ENCODE data around the gene CAMSAP1.

Gene CAMSAP1

GRCh38 chr9:135880438-135880837 lies 26.9 kb downstream of the CAMSAP1 start:
- DNase-seq (ENCODE audit: low spot score) = no peak

- DNase-seq (ENCODE audit: low spot score) = no peak
Measured at GRCh38 chr9:135879619-135880018, 27.7 kb downstream of the CAMSAP1 start.

DNA sequence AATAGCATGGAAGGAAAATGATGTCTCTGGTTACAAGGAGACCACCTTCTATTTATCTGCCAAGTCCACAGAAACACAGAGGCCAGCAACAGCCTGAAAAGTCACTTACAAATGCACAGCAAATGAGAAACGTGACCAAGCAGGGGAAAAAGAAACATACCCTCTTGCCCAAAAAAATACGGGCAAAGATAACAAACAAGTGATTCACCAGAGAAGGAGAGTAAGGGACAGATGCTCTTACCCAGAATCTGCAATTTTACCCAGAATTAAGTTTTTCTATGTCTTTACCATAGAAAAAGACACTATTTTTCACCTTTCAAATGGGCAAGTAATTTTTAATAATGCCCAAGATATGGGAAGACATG lies 28.1 kb downstream of the CAMSAP1 start:
- DNase-seq (ENCODE audit: low spot score) = no peak

GRCh38 chr9:135878528-135879236 lies 28.7 kb downstream of the CAMSAP1 start:
- DNase-seq (ENCODE audit: low spot score) = no peak

DNA sequence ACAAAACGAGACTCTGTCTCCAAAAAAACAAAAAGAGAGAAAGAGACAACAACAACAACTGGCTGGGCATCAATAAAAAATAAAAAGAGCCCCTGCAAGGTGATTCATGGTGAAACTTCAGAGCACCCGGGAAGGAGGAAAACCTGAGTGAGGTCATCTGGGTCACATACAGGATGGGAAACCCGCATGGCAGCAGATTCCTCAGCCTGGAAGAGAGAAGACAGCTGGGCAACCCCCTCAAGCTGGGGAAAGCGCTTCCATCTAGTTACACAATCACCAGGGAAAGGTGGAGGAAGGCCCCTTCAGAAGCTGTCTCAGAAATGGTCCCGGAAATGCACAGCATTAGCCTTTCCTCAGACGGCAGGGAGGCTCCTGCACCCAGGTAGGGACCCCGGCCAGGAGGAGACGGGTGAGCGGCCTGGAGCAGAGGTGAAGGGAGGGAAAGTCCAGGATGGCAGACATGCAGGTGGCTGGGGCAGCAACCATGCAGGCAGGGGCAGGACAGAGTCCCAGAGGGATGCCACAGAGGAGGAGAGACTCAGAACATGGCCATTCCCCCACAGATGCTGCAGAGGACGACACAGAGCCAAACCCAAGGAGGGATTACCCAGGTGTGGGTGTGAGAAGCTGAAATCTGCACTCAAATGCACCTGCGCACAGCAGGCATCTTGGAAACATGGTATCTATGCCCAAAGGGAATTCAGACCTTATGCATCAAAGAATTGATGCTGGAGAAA lies 29.4 kb downstream of the CAMSAP1 start:
- DNase-seq (ENCODE audit: low spot score) = no peak

DNA sequence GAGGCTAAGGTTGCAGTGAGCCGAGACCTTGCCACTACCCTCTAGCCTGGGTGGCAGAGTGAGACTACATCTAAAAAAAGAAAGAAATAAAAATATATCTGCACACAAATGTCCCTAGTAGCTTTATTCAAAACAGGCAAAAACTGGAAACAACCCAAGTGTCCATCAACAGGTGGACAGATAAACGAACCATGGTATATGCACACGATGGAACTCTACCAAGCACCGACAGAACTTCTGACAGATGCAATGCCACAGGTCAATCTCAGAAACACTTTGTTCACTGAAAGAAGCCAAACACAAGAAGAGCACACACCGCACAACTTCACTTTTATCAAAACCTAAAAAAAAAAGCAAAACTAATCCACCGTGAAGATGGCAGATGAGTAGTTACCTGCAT lies 30.4 kb downstream of the CAMSAP1 start:
- no peak for DNase-seq (ENCODE audit: low spot score)

GRCh38 chr9:135874859-135875258 lies 32.5 kb downstream of the CAMSAP1 start:
- DNase-seq (ENCODE audit: low spot score) = no peak

GRCh38 chr9:135869909-135870308 lies 37.4 kb downstream of the CAMSAP1 start:
- DNase-seq (ENCODE audit: low spot score) = no peak

DNA sequence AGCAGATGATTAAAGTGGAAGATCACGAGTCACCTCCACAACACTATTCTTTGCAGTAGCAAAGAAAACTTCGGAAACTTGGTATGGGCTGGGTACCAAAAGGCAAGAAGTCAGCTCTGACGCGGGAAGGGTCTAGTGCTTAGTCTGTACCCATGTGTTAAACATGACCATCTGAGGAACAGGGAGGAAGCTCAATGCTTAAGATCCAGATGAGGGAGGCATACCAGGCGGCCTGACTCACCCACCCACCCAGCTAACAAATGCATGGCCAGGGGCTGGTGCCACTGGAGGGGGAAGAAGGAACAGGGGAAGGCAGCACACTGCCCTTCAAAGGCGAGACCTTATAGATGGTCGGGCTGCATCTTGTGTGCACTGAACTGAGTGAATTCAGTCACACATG lies 41.8 kb downstream of the CAMSAP1 start:
- DNase-seq (ENCODE audit: low spot score) = no peak

- DNase-seq (ENCODE audit: low spot score) = peak; percentile 40
Measured at GRCh38 chr9:135864447-135865049, 42.8 kb downstream of the CAMSAP1 start.

GRCh38 chr9:135862809-135863208 lies 44.5 kb downstream of the CAMSAP1 start:
- DNase-seq (ENCODE audit: low spot score) = no peak

GRCh38 chr9:135858491-135859185 lies 48.7 kb downstream of the CAMSAP1 start:
- no peak for DNase-seq (ENCODE audit: low spot score)

DNA sequence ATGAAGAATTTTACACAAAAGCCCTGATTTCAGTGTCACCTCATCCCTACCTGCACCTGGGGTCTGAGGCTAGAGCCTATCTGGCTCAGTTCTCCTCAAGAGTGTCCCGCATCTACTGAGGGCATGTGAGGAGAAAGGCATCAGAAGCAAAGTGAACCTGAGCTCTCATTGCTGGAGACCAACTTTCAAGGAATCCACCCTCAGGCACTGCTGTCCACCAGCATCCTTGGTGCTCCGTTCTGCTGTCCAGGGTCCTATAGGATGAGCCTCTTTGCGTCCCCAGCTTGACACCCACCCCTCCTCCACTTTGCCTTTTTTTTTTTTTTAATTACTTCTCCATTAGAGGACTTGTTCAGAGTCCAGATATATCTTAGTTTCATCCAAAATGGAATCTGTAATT lies 49.5 kb downstream of the CAMSAP1 start:
- DNase-seq (ENCODE audit: low spot score) = no peak

DNA sequence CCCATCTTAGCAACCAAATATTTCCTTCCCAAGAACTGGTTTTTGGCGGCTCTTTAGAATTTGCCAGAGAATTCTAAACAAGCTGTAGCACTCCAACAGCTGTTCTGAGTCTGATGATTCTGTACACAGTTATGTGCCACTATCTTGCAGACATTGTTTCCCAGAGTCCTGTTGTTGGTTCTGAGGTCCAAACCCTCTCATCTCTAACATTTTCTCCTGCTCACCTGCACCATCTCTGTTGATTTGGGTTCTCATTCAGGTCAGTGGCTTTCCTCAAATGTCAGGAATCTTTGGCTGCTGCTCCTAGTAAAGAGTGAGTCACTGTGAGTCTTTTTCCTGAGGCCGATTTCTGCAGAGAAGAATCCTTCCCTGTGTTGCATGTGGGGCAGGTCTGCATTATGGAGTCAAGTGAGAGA lies 50.0 kb downstream of the CAMSAP1 start:
- peak; percentile 33 for DNase-seq (ENCODE audit: low spot score)

GRCh38 chr9:135851748-135852147 lies 55.6 kb downstream of the CAMSAP1 start:
- no peak for DNase-seq (ENCODE audit: low spot score)

- DNase-seq (ENCODE audit: low spot score) = no peak
Measured at GRCh38 chr9:135850737-135851136, 56.6 kb downstream of the CAMSAP1 start.

DNA sequence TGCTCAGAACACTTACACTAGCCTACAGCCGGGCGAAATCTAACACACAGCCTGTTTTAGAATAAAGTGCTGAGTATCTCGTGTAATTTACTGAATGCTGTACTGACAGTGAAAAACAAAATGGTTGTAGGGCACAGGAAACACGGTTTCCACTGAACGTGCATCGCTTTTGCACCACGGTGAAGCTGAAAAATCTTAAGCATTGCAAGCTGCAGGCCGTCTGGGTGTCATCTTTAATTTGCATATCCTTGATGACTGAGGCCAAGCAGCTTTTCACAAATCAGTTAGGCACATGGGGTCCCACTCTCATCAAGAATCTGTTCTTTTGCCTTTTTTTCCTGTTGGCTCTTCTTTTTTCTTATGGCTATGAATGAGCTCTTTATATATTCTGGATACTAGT lies 58.2 kb downstream of the CAMSAP1 start:
- no peak for DNase-seq (ENCODE audit: low spot score)

GRCh38 chr9:135848341-135849047 lies 58.9 kb downstream of the CAMSAP1 start:
- DNase-seq (ENCODE audit: low spot score) = no peak

DNA sequence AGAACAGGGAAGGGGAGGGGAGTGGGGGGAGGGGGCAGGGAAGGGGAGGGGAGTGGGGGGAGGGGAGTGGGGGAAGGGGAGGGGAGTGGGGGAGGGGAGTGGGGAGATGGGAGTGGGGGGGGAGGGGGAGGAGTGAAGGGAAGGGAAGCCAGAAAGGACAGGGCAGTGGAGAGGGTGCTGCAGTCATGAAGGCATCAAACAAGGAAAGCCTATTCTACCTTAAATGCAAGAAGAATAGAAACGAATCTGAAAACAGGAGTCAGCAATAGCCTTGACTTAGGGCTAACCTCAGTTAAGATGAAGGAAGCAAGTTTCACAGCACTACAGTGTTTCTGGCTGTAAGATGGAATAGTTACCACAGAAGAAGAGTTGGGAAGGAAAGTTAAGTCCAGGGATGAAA lies 59.5 kb downstream of the CAMSAP1 start:
- no peak for DNase-seq (ENCODE audit: low spot score)

DNA sequence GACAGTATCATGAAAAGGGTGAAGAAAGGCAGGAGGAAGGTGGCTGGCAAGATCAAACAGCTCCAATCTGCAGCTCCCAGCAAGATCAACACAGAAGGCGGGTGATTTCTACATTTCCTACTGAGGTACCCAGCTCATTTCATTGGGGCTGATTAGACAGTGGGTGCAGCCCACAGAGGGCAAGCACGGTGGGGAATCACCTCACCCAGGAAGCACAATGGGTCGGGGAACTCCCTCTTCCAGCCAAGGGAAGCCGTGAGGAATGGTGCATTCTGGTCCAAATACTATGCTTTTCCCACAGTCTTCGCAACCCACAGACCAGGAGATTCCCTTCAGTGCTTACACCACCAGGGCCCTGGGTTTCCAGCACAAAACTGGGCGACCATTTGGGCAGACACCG lies 66.8 kb downstream of the CAMSAP1 start:
- no peak for DNase-seq (ENCODE audit: low spot score)

- DNase-seq (ENCODE audit: low spot score) = no peak
Measured at GRCh38 chr9:135840107-135840506, 67.2 kb downstream of the CAMSAP1 start.

- DNase-seq (ENCODE audit: low spot score) = no peak
Measured at GRCh38 chr9:135839516-135839915, 67.8 kb downstream of the CAMSAP1 start.
